NCI-H345 treated with DMSO at 0.1 percent for 48 hours (cell line): Measurements from ENCODE around the gene CARHSP1.
"Not testable (repeated sequence)": the region's sequence is repeated elsewhere in the genome, so short reads cannot be mapped to it uniquely, and the experiment has no call there.

Experiments
- DNase-seq: peaks from one replicate; lab custom pipeline; 2025; ENCODE audit not compliant: unreplicated experiment; lab: John Stamatoyannopoulos, UW

CARHSP1 gene

GRCh38 chr16:8893976-8894690 is 25.3 kb upstream of the CARHSP1 start:
- DNase-seq, result no peak

- DNase-seq, result no peak
These were observed 24.6 kb upstream of the CARHSP1 start for GRCh38 chr16:8893426-8893825.

DNA sequence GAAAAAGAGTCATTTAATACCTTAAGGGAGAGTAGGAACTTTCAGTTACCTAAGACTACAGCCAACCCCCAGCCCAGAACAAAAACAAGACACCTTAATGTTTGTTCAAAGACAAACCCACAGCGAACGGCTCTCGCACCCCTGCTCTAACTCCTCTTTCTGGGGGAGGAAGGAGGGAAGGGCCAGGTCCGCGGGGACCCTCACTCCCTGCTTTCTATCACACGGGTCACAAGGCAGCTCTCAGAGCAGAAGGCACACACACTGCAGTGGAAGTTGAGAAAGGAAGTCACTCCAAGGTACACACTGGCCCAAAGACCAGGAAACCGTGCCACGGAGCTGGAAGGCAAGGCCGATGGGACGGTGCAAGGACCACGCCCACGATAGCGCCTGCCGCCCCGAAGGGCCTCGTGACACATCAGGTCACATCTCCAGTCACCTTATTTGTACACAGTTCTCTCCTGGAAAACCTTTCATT is 23.3 kb upstream of the CARHSP1 start:
- DNase-seq, result no peak

- no peak for DNase-seq
These were observed 21.7 kb upstream of the CARHSP1 start for GRCh38 chr16:8890549-8890921.

DNA sequence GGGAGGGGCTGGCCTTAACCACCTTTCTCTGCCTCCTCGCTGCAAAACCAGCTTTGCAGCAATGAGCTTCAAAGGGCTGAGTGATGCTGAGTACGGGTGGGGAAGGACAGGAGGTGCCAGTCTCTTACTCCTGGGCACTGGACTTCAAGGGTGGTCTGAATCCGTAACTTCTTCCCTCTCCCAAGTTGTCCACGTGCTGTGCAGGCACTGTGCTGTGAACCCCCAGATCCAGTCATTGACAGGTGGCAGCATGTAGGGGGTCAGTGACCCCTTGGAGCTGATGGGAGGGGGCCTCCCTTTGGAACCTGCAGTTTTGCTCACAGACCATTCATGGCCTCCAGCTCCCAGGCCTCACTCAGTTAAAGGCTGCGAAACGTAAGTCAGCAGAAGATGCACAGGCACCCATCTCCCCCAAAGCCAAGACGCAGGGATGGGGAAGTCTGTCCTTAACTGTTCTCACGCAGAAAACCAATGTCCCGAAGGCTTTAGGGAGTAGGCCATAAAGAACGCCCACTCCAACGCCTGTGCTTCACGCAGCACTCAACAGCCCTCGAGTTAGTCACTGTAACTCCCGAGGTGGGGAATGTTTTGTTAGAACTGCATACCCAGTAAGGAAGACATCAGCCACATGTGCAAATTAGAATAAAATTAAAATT is 21.2 kb upstream of the CARHSP1 start:
- DNase-seq, result no peak

DNA sequence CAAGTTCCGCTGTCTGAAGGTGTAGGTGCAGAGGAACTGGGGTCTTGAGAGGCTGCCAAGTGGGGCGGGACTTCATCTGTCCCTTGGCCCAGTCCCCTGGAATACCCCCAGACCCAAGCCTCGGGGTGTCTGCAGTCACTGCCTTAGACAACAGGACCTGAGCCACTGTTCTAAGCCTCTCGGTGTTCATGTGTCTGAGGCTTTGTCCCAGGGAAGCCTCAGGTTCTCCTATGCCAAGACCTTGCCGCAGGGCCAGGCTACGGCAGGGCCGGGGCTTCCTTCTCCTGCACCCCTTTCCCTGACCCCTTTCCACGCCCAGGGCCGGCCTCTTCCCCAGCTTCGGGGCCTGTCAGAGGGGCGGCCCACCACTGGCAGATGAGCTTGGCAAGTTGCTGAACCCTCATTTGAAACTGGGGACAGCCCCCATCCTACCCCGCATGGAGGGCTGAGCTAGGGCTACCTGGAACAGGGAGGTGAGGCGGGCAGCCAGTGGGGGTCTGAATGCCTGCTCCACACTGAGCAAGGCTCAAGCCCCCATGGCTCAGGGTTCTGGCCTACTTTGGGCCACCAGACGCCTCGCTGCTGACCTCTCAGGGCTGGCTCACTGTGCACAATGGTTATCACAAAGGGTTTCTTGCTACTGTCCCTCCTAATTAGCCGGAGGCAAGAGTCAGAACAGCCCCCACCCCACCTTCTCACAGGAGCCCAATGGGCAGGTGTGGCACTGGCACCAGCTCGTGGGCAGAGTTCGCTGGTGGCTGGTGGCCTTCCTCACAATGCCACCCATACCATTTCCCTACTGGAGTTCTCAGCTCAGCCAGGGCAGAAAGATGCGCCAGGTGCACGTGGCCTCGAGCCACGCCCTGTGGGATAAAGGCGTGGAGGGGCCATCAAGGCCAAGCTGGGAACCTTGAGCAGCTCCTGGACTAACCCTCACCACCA is 20.4 kb upstream of the CARHSP1 start:
- DNase-seq, result no peak

DNA sequence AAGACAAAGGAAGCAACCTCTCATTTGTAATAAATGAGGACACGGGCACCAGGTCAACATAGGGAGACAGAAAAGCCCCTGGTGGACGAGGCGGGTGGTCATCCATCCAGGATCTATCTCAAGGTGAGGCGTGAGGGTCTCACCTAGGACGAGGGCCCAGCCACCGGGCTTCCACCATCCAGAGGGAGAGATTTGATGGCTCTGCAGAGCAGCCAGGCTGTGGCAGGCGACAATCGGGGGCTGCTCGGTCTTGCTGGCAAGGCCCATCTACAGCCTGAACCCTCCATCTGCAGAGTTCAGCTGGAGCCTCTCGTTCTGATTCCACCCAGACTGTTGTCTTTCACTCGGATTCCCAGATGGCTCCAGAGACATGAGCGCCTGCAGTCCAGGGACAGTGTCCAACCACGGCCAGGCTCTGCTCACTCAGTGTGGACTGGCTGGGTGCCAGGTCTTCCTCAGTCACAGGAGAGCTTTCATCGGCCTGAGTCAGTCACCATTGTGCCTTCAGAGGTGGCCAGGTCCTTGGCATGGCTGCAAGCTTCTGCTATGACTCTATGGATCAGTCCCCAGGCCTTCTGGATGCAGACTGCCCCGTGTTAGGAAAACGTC is 19.2 kb upstream of the CARHSP1 start:
- no peak for DNase-seq

- no peak for DNase-seq
These were observed 18.6 kb upstream of the CARHSP1 start for GRCh38 chr16:8887431-8887765.

DNA sequence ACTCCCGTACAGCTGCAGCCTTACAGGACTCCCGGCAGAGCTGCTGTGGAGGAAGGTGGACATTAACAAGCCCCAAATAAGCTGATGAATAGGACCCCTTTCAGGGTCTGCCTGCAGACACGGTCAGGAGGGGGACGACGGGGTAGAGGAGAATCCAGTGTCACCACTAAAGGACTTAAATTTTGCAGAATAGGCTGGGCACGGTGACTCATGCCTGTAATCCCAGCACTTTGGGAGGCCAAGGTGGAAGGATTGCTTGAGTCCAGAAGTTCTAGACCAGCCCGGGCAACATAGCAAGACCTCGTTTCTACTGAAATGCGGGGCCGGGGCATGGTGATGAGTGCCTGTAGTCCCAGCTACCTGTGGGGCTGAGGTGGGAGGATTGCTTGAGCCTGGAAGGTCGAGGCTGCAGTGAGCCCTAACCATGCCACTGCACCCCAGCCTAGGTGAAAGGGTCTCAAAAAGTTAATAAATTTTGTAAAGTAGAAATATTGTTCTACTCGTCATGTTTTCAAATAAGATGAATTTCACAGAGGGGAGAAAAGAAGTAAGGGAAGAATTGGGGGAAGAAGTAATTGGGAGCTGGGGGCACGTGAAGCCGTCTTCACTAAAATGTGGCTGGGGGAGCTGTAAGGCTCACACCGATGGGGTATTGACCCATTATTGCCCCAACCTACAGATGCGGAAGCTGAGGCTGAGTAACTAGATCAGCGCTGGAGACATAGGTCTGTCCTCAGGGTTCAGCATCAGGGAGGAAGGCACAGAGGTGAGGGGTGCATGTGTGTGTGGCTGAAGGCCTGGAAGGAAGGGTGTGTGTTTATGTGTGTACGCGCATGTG is 18.0 kb upstream of the CARHSP1 start:
- DNase-seq, result no peak

- peak; percentile 1 for DNase-seq
These were observed 17.1 kb upstream of the CARHSP1 start for GRCh38 chr16:8885674-8886592.

DNA sequence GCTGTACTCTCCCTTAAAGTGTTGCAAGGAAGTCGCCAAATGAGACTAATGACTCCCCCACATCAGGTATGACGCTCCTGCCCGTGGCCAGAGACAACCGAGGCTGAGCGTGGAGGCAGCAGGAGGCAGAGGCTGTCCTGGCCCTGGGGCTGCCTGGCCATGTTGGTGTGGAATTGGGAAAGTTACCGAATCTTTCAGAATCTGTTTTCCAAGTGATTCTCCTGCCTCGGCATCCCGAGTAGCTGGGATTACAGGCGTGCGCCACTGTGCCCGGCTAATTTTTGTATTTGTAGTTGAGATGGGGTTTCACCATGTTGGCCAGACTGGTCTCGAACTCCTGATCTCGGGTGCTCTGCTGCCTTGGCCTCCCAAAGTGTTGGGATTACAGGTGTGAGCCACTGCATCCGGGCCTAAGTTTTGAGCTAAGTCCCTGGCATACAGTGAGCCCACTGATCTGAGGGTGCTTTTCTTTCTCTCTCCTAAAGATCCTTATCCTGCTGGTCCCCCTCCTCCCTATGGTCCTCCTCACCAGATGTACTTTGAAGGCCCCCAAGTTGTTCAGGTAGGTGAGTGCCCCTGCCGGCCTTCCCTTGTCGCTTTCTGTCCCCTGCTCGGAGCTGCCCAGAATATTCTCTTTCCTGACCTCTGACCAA is 14.0 kb upstream of the CARHSP1 start:
- no peak for DNase-seq

DNA sequence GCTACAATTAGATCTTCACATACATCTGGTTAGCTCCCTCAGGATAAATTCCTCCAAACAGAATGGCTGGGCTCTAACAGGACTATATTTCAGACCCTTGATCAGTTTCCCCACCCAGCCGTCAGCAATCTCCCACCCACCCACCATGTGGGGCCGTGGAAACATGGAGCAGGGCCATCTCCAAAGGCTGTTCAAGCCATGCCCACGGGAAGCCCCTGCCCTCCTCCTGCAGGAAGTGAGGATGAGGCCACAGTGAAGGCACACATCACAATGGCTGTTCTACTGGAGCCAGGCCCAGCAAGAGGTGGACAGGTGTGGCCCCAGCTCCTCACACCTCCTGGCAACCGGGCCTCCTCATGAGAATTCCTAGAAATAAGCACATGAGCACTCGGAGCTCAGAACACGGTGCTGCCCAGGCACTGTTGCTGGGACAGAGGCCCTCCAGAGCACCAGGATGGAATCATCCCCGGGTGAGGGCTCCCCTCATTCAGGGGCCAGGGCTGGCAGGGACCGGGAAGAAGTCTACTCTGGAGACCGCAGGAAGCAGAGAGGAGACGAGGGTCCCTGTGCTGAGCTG is 13.3 kb upstream of the CARHSP1 start, which contains the start of gene LITAFD:
TSS of gene LITAFD (plus strand) at position 311 of the 577 bp plus-strand sequence. CDS start 2,005 bp downstream, outside the sequence.
- no peak for DNase-seq

DNA sequence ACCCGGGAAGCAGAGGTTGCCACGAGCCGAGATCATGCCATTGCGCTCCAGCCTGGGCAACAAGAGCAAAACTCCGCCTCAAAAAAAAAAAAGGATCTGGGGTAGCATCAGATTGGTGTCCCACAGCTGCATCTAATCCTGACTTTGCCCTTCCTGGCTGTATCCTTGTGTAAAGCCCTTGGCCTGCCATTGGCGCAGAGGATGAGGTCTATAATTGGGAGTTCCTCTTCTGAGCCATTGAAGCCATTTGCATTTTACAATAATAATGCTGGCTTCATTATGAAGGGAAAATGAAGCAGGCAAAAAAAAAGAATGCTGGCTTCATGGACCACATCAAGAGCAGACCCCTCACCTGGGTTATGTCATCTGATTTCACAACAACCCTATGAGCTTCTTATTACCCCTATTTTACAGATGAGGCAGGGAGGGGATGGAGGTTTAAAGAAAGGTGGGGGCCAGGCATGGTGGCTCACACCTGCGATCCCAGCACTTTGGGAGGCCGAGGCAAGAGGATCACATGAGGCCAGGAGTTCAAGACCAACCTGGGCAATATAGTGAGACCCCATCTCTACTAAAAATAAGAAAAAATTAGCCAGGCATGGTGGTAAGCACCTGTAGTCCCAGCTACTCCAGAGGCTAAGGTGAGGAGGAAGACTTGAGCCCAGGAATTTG is 12.2 kb upstream of the CARHSP1 start:
- DNase-seq, result no peak

GRCh38 chr16:8878523-8878911 is 9.7 kb upstream of the CARHSP1 start:
- DNase-seq, result no peak

DNA sequence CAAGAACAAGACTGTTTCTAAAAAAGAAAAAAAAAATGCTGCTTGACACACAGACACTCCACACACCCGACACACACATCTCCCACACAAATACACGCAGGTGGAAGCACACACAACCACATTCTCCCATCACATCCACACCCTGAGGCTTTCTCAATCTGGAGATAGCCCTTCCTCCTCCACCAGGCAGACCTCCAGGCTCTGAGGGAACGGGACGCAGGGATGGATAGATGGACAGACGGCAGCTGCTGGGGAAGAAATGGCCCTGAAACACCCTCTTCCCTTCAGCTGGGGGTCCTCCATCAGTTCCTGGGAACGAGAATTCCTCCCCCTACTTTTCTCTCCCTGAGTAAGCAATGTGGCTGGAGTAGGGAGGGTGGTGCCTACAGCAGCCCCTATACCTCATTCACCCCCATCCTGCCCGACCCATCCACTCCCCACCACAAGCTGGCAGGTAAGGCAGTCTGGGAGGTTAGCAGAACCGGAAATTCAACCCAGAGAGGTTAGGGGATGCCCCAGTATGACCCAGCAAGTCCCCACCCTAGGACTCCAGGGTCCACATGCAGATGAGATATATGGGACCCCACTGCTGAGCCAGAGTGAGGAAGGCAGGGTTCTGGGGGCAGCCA is 9.2 kb upstream of the CARHSP1 start:
- DNase-seq, result no peak

GRCh38 chr16:8875317-8875716 is 6.5 kb upstream of the CARHSP1 start:
- not testable (repeated sequence) for DNase-seq

- DNase-seq, result no peak
These were observed 5.6 kb upstream of the CARHSP1 start for GRCh38 chr16:8874388-8874787.

- not testable (repeated sequence) for DNase-seq
These were observed 5.0 kb upstream of the CARHSP1 start for GRCh38 chr16:8873866-8874195.
